Loucy (cell line): ENCODE data around the gene PRSS36.

Experiments
- H2AFZ ChIP-seq: fragments of 200-600 bp; sonication (generic); 2 replicates; pipeline ENCODE4 v1.6.0; 2016; ENCODE audit warnings: antibody characterized with exemption, mild to moderate bottlenecking, low read length, moderate library complexity
- H3F3A ChIP-seq: fragments of 200-600 bp; 2 replicates; pipeline ENCODE4 v1.6.0; 2016; ENCODE audit warnings: antibody characterized with exemption, low read depth, mild to moderate bottlenecking
- H3K27me3 ChIP-seq: fragments of 200-600 bp; sonication (generic); 2 replicates; pipeline ENCODE4 v1.6.1; 2014; ENCODE audit warnings: low read length, mild to moderate bottlenecking; ENCODE audit not compliant: insufficient read depth, poor library complexity, severe bottlenecking
- H3K36me3 ChIP-seq: fragments of 200-600 bp; sonication (generic); 2 replicates; pipeline ENCODE4 v1.6.1; 2016; ENCODE audit warnings: low read length; ENCODE audit not compliant: insufficient read depth
- H3K4me1 ChIP-seq: fragments of 200-600 bp; sonication (generic); 2 replicates; pipeline ENCODE4 v1.5.1; 2014; ENCODE audit warnings: low read length, mild to moderate bottlenecking; ENCODE audit not compliant: insufficient read depth, poor library complexity, severe bottlenecking
- H3K4me2 ChIP-seq: fragments of 200-600 bp; sonication (generic); 2 replicates; pipeline ENCODE4 v1.6.0; 2014; ENCODE audit warnings: antibody characterized with exemption, low read length, low read depth, mild to moderate bottlenecking; ENCODE audit not compliant: poor library complexity, severe bottlenecking
- H3K4me3 ChIP-seq: fragments of 200-600 bp; sonication (generic); 2 replicates; pipeline ENCODE4 v1.5.1; 2014; ENCODE audit warnings: low read length, mild to moderate bottlenecking, mixed read lengths; ENCODE audit not compliant: poor library complexity, severe bottlenecking
- H3K79me2 ChIP-seq: fragments of 200-600 bp; sonication (generic); 2 replicates; pipeline ENCODE4 v1.6.1; 2014; ENCODE audit warnings: low read length; ENCODE audit not compliant: insufficient read depth
- H3K9ac ChIP-seq: fragments of 200-600 bp; sonication (generic); 2 replicates; pipeline ENCODE4 v1.6.0; 2014; ENCODE audit warnings: mild to moderate bottlenecking, low read depth, low read length, moderate library complexity; ENCODE audit not compliant: poor library complexity, severe bottlenecking
- H3K9me2 ChIP-seq: fragments of 200-600 bp; sonication (generic); replicated peaks from 2 replicates; pipeline ENCODE4 v1.6.1; 2016; ENCODE audit warnings: low read depth, low read length, mixed read lengths
- H3K9me3 ChIP-seq: fragments of 200-600 bp; sonication (generic); 2 replicates; pipeline ENCODE4 v1.6.1; 2014; ENCODE audit warnings: mild to moderate bottlenecking, antibody characterized with exemption, low read length, low read depth; ENCODE audit not compliant: insufficient read depth
- H4K20me1 ChIP-seq: fragments of 200-600 bp; sonication (generic); 2 replicates; pipeline ENCODE4 v1.6.0; 2014; ENCODE audit warnings: antibody characterized with exemption, low read length, mild to moderate bottlenecking; ENCODE audit not compliant: insufficient read depth, poor library complexity, severe bottlenecking
- EZH2phosphoT487 ChIP-seq: fragments of 200-600 bp; IDR thresholded peaks from 2 replicates; pipeline ENCODE4 v1.6.1; 2018; ENCODE audit warnings: antibody characterized with exemption, mild to moderate bottlenecking, moderate library complexity, borderline replicate concordance
- TF ChIP-seq, protein P1 (sequence below): fragments of 200-600 bp; sonication (generic); conservative IDR thresholded peaks from 2 replicates; pipeline ENCODE4 v1.5.1; 2014; ENCODE audit warnings: mild to moderate bottlenecking, antibody characterized with exemption, low read length

The PRSS36 gene

GRCh38 chr16:31131416-31131815 is 18.4 kb downstream of the PRSS36 start:
- Histone ChIP-seq H2AFZ (no peak overlapping the region), H3K27me3 (no peaks in the 10 kb centered on the region), H3K4me3 (no peak overlapping the region), H3K4me1 (no peaks in the 10 kb centered on the region), H4K20me1 (no peaks in the 10 kb centered on the region), H3K9ac (no peak overlapping the region), H3K36me3 (no peaks in the 10 kb centered on the region), H3K9me2 (no peaks in the 10 kb centered on the region), H3F3A (no peaks in the 10 kb centered on the region), H3K4me2 (no peak overlapping the region), H3K9me3 (no peaks in the 10 kb centered on the region), H3K79me2 (no peaks in the 10 kb centered on the region)
- TF ChIP-seq, protein P1, sequence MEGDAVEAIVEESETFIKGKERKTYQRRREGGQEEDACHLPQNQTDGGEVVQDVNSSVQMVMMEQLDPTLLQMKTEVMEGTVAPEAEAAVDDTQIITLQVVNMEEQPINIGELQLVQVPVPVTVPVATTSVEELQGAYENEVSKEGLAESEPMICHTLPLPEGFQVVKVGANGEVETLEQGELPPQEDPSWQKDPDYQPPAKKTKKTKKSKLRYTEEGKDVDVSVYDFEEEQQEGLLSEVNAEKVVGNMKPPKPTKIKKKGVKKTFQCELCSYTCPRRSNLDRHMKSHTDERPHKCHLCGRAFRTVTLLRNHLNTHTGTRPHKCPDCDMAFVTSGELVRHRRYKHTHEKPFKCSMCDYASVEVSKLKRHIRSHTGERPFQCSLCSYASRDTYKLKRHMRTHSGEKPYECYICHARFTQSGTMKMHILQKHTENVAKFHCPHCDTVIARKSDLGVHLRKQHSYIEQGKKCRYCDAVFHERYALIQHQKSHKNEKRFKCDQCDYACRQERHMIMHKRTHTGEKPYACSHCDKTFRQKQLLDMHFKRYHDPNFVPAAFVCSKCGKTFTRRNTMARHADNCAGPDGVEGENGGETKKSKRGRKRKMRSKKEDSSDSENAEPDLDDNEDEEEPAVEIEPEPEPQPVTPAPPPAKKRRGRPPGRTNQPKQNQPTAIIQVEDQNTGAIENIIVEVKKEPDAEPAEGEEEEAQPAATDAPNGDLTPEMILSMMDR = no peak
- no peak for TF ChIP-seq EZH2phosphoT487

- Histone ChIP-seq H3K9me2 (no peaks in the 10 kb centered on the region), H3F3A (no peaks in the 10 kb centered on the region), H3K4me1 (no peaks in the 10 kb centered on the region), H3K4me3 (no peak overlapping the region), H3K4me2 (no peak overlapping the region), H3K9me3 (no peaks in the 10 kb centered on the region), H3K27me3 (no peaks in the 10 kb centered on the region), H4K20me1 (no peaks in the 10 kb centered on the region), H3K79me2 (no peaks in the 10 kb centered on the region), H2AFZ (no peak overlapping the region), H3K9ac (no peak overlapping the region), H3K36me3 (no peaks in the 10 kb centered on the region)
- no peak for TF ChIP-seq EZH2phosphoT487
- TF ChIP-seq, protein P1 = no peak
These were observed 19.0 kb downstream of the PRSS36 start for GRCh38 chr16:31130899-31131298.

DNA sequence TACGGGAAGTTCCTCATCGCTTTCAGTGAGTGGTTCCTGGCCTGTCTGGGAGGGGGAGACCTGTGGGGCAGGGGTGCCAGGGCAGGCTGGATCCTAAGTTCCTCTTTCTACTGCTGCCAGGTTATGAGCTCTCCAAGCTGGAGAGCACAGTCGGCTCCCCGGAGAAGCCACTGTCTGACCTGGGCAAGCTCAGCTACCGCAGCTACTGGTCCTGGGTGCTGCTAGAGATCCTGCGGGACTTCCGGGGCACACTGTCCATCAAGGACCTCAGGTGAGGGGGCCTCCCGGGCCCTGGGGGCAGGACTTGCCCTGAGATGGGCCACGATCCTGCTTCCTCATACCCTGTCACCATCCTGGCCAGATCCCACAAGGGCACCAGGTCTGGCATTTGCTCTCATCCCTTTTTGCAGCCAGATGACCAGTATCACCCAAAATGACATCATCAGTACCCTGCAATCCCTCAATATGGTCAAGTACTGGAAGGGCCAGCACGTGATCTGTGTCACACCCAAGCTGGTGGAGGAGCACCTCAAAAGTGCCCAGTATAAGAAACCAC is 19.5 kb downstream of the PRSS36 start:
- TF ChIP-seq, protein P1 = no peak
- TF ChIP-seq EZH2phosphoT487 = no peak
- H3K4me1 ChIP-seq = no peaks in the 10 kb centered on the region
- no peak overlapping the region for H3K4me3 ChIP-seq
- no peaks in the 10 kb centered on the region for H3K36me3 ChIP-seq
- no peaks in the 10 kb centered on the region for H3K9me2 ChIP-seq
- no peaks in the 10 kb centered on the region for H3F3A ChIP-seq
- H2AFZ ChIP-seq = no peak overlapping the region
- H3K79me2 ChIP-seq = no peaks in the 10 kb centered on the region
- no peak overlapping the region for H3K9ac ChIP-seq
- no peaks in the 10 kb centered on the region for H4K20me1 ChIP-seq
- no peaks in the 10 kb centered on the region for H3K9me3 ChIP-seq
- no peaks in the 10 kb centered on the region for H3K27me3 ChIP-seq
- H3K4me2 ChIP-seq = no peak overlapping the region
